Anterior cingulate cortex (tissue), 58 donors: ENCODE data around the gene PRICKLE4.
"Not testable (repeated sequence)": the region's sequence is repeated elsewhere in the genome, so short reads cannot be mapped to it uniquely, and the experiment has no call there.

Experiments used
- DNase-seq, 58 donors: peaks; one replicate each; lab custom pipeline; 2025; lab: John Stamatoyannopoulos, UW

PRICKLE4 gene

GRCh38 chr6:41787219-41787917, 6.8 kb downstream of the PRICKLE4 start, which contains the start of gene TOMM6:
TSS of gene TOMM6 (plus strand) at chr6:41787694. CDS start at chr6:41787698, 4 bp downstream.
- peak; percentile 66 to 96 (median 91) for DNase-seq

GRCh38 chr6:41789390-41789724, 8.8 kb downstream of the PRICKLE4 start:
- no peak for DNase-seq

- no peak for DNase-seq
Measured at GRCh38 chr6:41790045-41790444, 9.5 kb downstream of the PRICKLE4 start.

- no peak for DNase-seq
Measured at GRCh38 chr6:41791305-41791704, 10.7 kb downstream of the PRICKLE4 start.

- DNase-seq: no peak
Measured at GRCh38 chr6:41791984-41792383, 11.4 kb downstream of the PRICKLE4 start.

GRCh38 chr6:41796474-41796873, 15.9 kb downstream of the PRICKLE4 start:
- DNase-seq: no peak

GRCh38 chr6:41798901-41799558, 18.4 kb downstream of the PRICKLE4 start:
- DNase-seq: no peak

- no peak for DNase-seq
Measured at GRCh38 chr6:41799559-41799911, 19.0 kb downstream of the PRICKLE4 start.

- peak in 1 of 58 donors; percentile 15 for DNase-seq
Measured at GRCh38 chr6:41801380-41801779, 20.8 kb downstream of the PRICKLE4 start.

- DNase-seq: no peak
Measured at GRCh38 chr6:41805830-41806774, 25.5 kb downstream of the PRICKLE4 start.

GRCh38 chr6:41811095-41811494, 30.5 kb downstream of the PRICKLE4 start:
- DNase-seq: no peak

- DNase-seq: not testable (repeated sequence)
Measured at GRCh38 chr6:41811946-41812345, 31.4 kb downstream of the PRICKLE4 start.

- no peak for DNase-seq
Measured at GRCh38 chr6:41813469-41813868, 32.9 kb downstream of the PRICKLE4 start.

- DNase-seq: no peak
Measured at GRCh38 chr6:41813956-41814355, 33.4 kb downstream of the PRICKLE4 start.

- DNase-seq: no peak
Measured at GRCh38 chr6:41814629-41815028, 34.0 kb downstream of the PRICKLE4 start.

- no peak for DNase-seq
Measured at GRCh38 chr6:41815587-41815986, 35.0 kb downstream of the PRICKLE4 start.

- no peak for DNase-seq
Measured at GRCh38 chr6:41818271-41819054, 37.9 kb downstream of the PRICKLE4 start.

GRCh38 chr6:41821266-41821665, 40.7 kb downstream of the PRICKLE4 start:
- no peak for DNase-seq

- no peak for DNase-seq
Measured at GRCh38 chr6:41822021-41822420, 41.4 kb downstream of the PRICKLE4 start.

- DNase-seq: no peak
Measured at GRCh38 chr6:41823178-41823577, 42.6 kb downstream of the PRICKLE4 start.
